Measurements from ENCODE around the gene FLT3LG. TPM values are rescaled to one million over a fixed set of nuclear protein-coding genes. Genes with fewer than 3 reads are reported as not detected.
A peak's percentile ranks its signal among the peaks of the same experiment; 100 is the strongest.

FLT3LG gene
- total and polyA plus RNA-seq, 7 experiments from 2014 or later, result 90.6 to 401 (median 168) TPM

- Mint-ChIP-seq H3K9me3 (peaks cover 0 to 3% (median 0%) of the 10 kb centered on the region in 11 donors), H3K27me3 (no peaks in the 10 kb centered on the region), H3K4me3 (peak overlapping the region; percentile 91 to 100 (median 96)), H3K4me1 (peaks cover 12 to 59% (median 42%) of the 10 kb centered on the region in 7 donors), H3K27ac (peak overlapping the region; percentile 95 to 100 (median 98)), H3K36me3 (peaks cover 5 to 32% (median 14%) of the 10 kb centered on the region in 5 donors)
- peaks cover 0 to 41% (median 0%) of the 10 kb centered on the region in 3 experiments for H3K36me3 ChIP-seq (ENCODE audit: control insufficient read depth in 2 of 3, insufficient read depth in 3 of 3, low read length in 3 of 3)
- H3K4me1 ChIP-seq (ENCODE audit: control insufficient read depth in 2 of 2, insufficient read depth in 2 of 2, low read length in 2 of 2), result peaks cover 41 to 48% of the 10 kb centered on the region in 2 donors
- H3K27me3 ChIP-seq (ENCODE audit: control insufficient read depth in 2 of 2, insufficient read depth in 2 of 2, low read length in 2 of 2), result no peaks in the 10 kb centered on the region
- DNase-seq (peak in 1 of 9 donors; percentile 41), ATAC-seq (no peak)
- POLR2A ChIA-PET, result interaction anchor here (0.5 to 3.0 kb wide), 14 partner anchors 9 to 375 kb away, joined by 3 to 33 read pairs (median 4); partner anchors contain the start of genes GFY, PRMT1, PTOV1 and RPL13A
- H3K27ac ChIP-seq (ENCODE audit: low read depth, low read length), result peak overlapping the region; percentile 99
- H3K4me3 ChIP-seq (ENCODE audit: low read length), result peak overlapping the region; percentile 87
- no peaks in the 10 kb centered on the region for H3K9me3 ChIP-seq (ENCODE audit: control insufficient read depth in 2 of 3, low read length in 3 of 3)
- intact Hi-C loops (cut with micrococcal nuclease), result loop anchor here in 1 of 2 donors (2.0 to 10.0 kb wide), 2 partner anchors 71 to 361 kb away; partner anchors contain the start of genes C19orf73, LIN7B and PPFIA3
- CTCF ChIA-PET, result interaction anchor here (0.6 to 2.5 kb wide), 13 partner anchors 8 to 210 kb away, joined by 3 to 13 read pairs (median 5); partner anchors contain the start of genes ALDH16A1, GFY and PIH1D1
Measured at GRCh38 chr19:49475191-49475917, 1.3 kb downstream of the FLT3LG start.

- peak overlapping the region; percentile 87 for H3K4me3 ChIP-seq (ENCODE audit: low read length)
- CTCF ChIA-PET, result interaction anchor here (0.6 to 2.5 kb wide), 11 partner anchors 9 to 210 kb away, joined by 3 to 13 read pairs (median 5); partner anchors contain the start of genes ALDH16A1, GFY, PIH1D1 and PRMT1
- no peaks in the 10 kb centered on the region for H3K27me3 ChIP-seq (ENCODE audit: control insufficient read depth in 2 of 2, insufficient read depth in 2 of 2, low read length in 2 of 2)
- Mint-ChIP-seq H3K36me3 (peaks cover 5 to 34% (median 14%) of the 10 kb centered on the region in 5 donors), H3K27me3 (no peaks in the 10 kb centered on the region), H3K9me3 (peaks cover 0 to 3% (median 0%) of the 10 kb centered on the region in 11 donors), H3K27ac (peak overlapping the region; percentile 95 to 100 (median 98)), H3K4me3 (peak overlapping the region; percentile 91 to 100 (median 96)), H3K4me1 (peaks cover 3 to 54% (median 37%) of the 10 kb centered on the region in 7 donors)
- H3K9me3 ChIP-seq (ENCODE audit: control insufficient read depth in 2 of 3, low read length in 3 of 3), result no peaks in the 10 kb centered on the region
- POLR2A ChIA-PET, result interaction anchor here (0.5 to 3.0 kb wide), 16 partner anchors 8 to 374 kb away, joined by 3 to 33 read pairs (median 4); partner anchors contain the start of genes GFY, PIH1D1, PRMT1 and PRRG2
- peaks cover 32 to 42% of the 10 kb centered on the region in 2 donors for H3K4me1 ChIP-seq (ENCODE audit: control insufficient read depth in 2 of 2, insufficient read depth in 2 of 2, low read length in 2 of 2)
- H3K27ac ChIP-seq (ENCODE audit: low read depth, low read length), result peak overlapping the region; percentile 99
- DNase-seq, result peak; percentile 44 to 82 (median 69)
- H3K36me3 ChIP-seq (ENCODE audit: control insufficient read depth in 2 of 3, insufficient read depth in 3 of 3, low read length in 3 of 3), result peaks cover 0 to 50% (median 0%) of the 10 kb centered on the region in 3 experiments
- intact Hi-C loops (cut with micrococcal nuclease), result loop anchor here (1.0 to 10.0 kb wide), 5 partner anchors 33 to 361 kb away; partner anchors contain the start of genes C19orf73 (in 1 of the 2), LIN7B (in 1 of the 2) and PPFIA3 (in 1 of the 2)
- peak; percentile 44 for ATAC-seq
Measured at GRCh38 chr19:49475995-49476880, 2.2 kb downstream of the FLT3LG start.

GRCh38 chr19:49479975-49480628 lies 6.1 kb downstream of the FLT3LG start:
- CTCF ChIA-PET, result no interaction called here
- H3K27ac Mint-ChIP-seq, result peak overlapping the region in 5 of 9 donors; percentile 21 to 77 (median 60)
- POLR2A ChIA-PET, result interaction anchor here (1.9 kb wide), 1 partner anchor 16 kb away, joined by 7 read pairs; the partner anchor contains the start of gene RPS11

DNA sequence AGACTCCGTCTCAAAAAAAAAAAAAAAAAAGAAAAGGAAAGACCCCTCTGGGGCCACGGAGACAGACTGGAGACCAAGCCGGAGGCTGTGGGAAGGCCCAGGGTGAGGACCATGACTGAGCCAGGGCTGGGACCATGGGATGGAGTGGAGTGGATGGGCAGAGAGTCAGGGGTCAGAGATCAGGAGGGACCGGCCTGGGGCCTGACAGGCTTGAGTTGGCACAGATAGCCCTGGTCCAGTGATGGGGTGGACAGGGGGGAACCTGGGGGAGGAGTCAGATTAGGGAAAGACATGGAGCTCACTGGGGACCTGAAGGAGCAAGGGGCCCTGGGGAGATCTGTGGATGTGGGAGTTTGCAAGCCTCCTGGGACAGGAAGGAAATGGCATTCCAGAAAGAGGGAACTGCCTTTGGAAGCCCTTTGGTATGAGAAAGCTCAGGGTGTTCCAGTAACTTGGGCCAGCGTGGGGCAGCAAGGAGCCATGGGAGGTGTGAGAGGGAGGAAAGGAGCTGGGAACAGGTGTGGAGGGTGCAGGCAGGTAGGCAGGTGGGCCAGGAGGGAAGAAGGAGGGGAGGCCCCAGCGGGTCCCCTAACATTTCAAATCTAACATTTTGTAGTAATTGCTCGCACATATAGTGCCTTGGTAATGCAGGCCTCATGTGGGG lies 7.1 kb downstream of the FLT3LG start:
- no peak for ATAC-seq
- Mint-ChIP-seq H3K27ac (peak overlapping the region; percentile 28 to 85 (median 49)), H3K4me1 (peaks cover 7 to 47% (median 25%) of the 10 kb centered on the region in 7 donors), H3K27me3 (no peaks in the 10 kb centered on the region), H3K4me3 (peak overlapping the region in 3 of 10 donors; percentile 8 to 59 (median 33)), H3K36me3 (peaks cover 0 to 23% (median 5%) of the 10 kb centered on the region in 5 donors), H3K9me3 (no peaks in the 10 kb centered on the region)
- ChIA-PET POLR2A (interaction anchor here (0.6 to 1.9 kb wide), 4 partner anchors 11 to 54 kb away, joined by 3 to 7 read pairs (median 4); partner anchors contain the start of genes ALDH16A1 and RPS11), CTCF (interaction anchor here (0.6 to 1.4 kb wide), 5 partner anchors 7 to 22 kb away, joined by 3 to 4 read pairs (median 3); partner anchors contain the start of gene FLT3LG)
- Histone ChIP-seq H3K27me3 (ENCODE audit: control insufficient read depth in 2 of 2, insufficient read depth in 2 of 2, low read length in 2 of 2) (no peaks in the 10 kb centered on the region), H3K4me1 (ENCODE audit: control insufficient read depth in 2 of 2, insufficient read depth in 2 of 2, low read length in 2 of 2) (peaks cover 10 to 18% of the 10 kb centered on the region in 2 donors), H3K27ac (ENCODE audit: low read depth, low read length) (peak overlapping the region; percentile 41), H3K9me3 (ENCODE audit: control insufficient read depth in 2 of 3, low read length in 3 of 3) (no peaks in the 10 kb centered on the region), H3K4me3 (ENCODE audit: low read length) (no peak overlapping the region), H3K36me3 (ENCODE audit: control insufficient read depth in 2 of 3, insufficient read depth in 3 of 3, low read length in 3 of 3) (peaks cover 0 to 71% (median 19%) of the 10 kb centered on the region in 3 experiments)
- DNase-seq, result no peak
- intact Hi-C loops (cut with micrococcal nuclease), result no loop called here

More at GRCh38 chr19:49479975-49480628, 6.1 kb downstream of the FLT3LG start:
- peaks cover 0 to 3% (median 0%) of the 10 kb centered on the region in 11 donors for H3K9me3 Mint-ChIP-seq
- ATAC-seq (no peak), DNase-seq (no peak)
- H3K4me1 ChIP-seq (ENCODE audit: control insufficient read depth in 2 of 2, insufficient read depth in 2 of 2, low read length in 2 of 2), result peaks cover 10 to 18% of the 10 kb centered on the region in 2 donors
- no peak overlapping the region for H3K4me3 ChIP-seq (ENCODE audit: low read length)
- peaks cover 7 to 50% (median 34%) of the 10 kb centered on the region in 7 donors for H3K4me1 Mint-ChIP-seq
- no peaks in the 10 kb centered on the region for H3K27me3 ChIP-seq (ENCODE audit: control insufficient read depth in 2 of 2, insufficient read depth in 2 of 2, low read length in 2 of 2)
- no peaks in the 10 kb centered on the region for H3K27me3 Mint-ChIP-seq
- H3K36me3 Mint-ChIP-seq, result peaks cover 5 to 28% (median 14%) of the 10 kb centered on the region in 5 donors
- peak overlapping the region in 4 of 10 donors; percentile 14 to 59 (median 38) for H3K4me3 Mint-ChIP-seq
- intact Hi-C loops (cut with micrococcal nuclease), result loop anchor here in 1 of 2 donors (10.0 kb wide), 1 partner anchor 365 kb away; the partner anchor contains the start of genes C19orf73, LIN7B and PPFIA3
- H3K36me3 ChIP-seq (ENCODE audit: control insufficient read depth in 2 of 3, insufficient read depth in 3 of 3, low read length in 3 of 3), result peaks cover 0 to 69% (median 10%) of the 10 kb centered on the region in 3 experiments
- H3K9me3 ChIP-seq (ENCODE audit: control insufficient read depth in 2 of 3, low read length in 3 of 3), result no peaks in the 10 kb centered on the region
- H3K27ac ChIP-seq (ENCODE audit: low read depth, low read length), result peak overlapping the region; percentile 58

- ATAC-seq, result no peak
- Mint-ChIP-seq H3K9me3 (peaks cover 0 to 12% (median 0%) of the 10 kb centered on the region in 11 donors), H3K27me3 (peaks cover 0 to 9% (median 0%) of the 10 kb centered on the region in 5 donors), H3K36me3 (peaks cover 6 to 49% (median 21%) of the 10 kb centered on the region in 5 donors), H3K27ac (peak overlapping the region; percentile 6 to 99 (median 75)), H3K4me3 (peak overlapping the region in 5 of 10 donors; percentile 15 to 44 (median 29)), H3K4me1 (peaks cover 22 to 51% (median 42%) of the 10 kb centered on the region in 7 donors)
- POLR2A ChIA-PET, result interaction anchor here (0.5 to 4.9 kb wide), 4 partner anchors 9 to 81 kb away, joined by 3 to 24 read pairs (median 4); partner anchors contain the start of gene RPS11
- Histone ChIP-seq H3K27me3 (ENCODE audit: control insufficient read depth in 2 of 2, insufficient read depth in 2 of 2, low read length in 2 of 2) (no peaks in the 10 kb centered on the region), H3K27ac (ENCODE audit: low read depth, low read length) (peak overlapping the region; percentile 92), H3K9me3 (ENCODE audit: control insufficient read depth in 2 of 3, low read length in 3 of 3) (no peaks in the 10 kb centered on the region), H3K4me3 (ENCODE audit: low read length) (no peak overlapping the region), H3K4me1 (ENCODE audit: control insufficient read depth in 2 of 2, insufficient read depth in 2 of 2, low read length in 2 of 2) (peaks cover 19 to 26% of the 10 kb centered on the region in 2 donors), H3K36me3 (ENCODE audit: control insufficient read depth in 2 of 3, insufficient read depth in 3 of 3, low read length in 3 of 3) (peaks cover 12 to 72% (median 34%) of the 10 kb centered on the region in 3 experiments)
- CTCF ChIA-PET, result interaction anchor here (0.6 kb wide), 1 partner anchor 11 kb away, joined by 3 read pairs; no protein-coding TSS in a partner anchor
- intact Hi-C loops (cut with micrococcal nuclease), result no loop called here
- no peak for DNase-seq
Measured at GRCh38 chr19:49486232-49486631, 12.2 kb downstream of the FLT3LG start.

All from naive thymus-derived CD4-positive, alpha-beta T cell (primary cell).